Activated CD4-positive, alpha-beta T cell treated with anti-CD3 and anti-CD28 coated beads for 36 hours (primary cell): Measurements from ENCODE around the gene PARP14. TPM values are rescaled to one million over a fixed set of nuclear protein-coding genes. Genes with fewer than 3 reads are reported as not detected.
"Not testable (repeated sequence)": the region's sequence is repeated elsewhere in the genome, so short reads cannot be mapped to it uniquely, and the experiment has no call there.

Experiments used
- ATAC-seq: fragments of 200-7000 bp; cut with Tn5 transposase; one replicate; pipeline ENCODE4 v1.10.0; 2021; ENCODE audit warnings: mild to moderate bottlenecking, moderate library complexity
- CTCF ChIA-PET: fragments of 350-600 bp; sonication (Branson Sonifier 250); formaldehyde crosslinking; loops from one replicate; lab custom pipeline; 2021; ENCODE audit warnings: antibody characterized with exemption; lab: Charles Lee
- POLR2A ChIA-PET: fragments of 350-600 bp; sonication (Branson Sonifier 250); formaldehyde crosslinking; loops from one replicate; lab custom pipeline; 2021; ENCODE audit warnings: antibody characterized with exemption, inconsistent platforms; lab: Charles Lee
- DNase-seq: peaks from one replicate; pipeline ENCODE4 v3.0.0-alpha.2; 2020
- H3K27ac Mint-ChIP-seq: one replicate; pipeline ENCODE4 v1.8.0; 2021; ENCODE audit warnings: mixed read lengths
- H3K27me3 Mint-ChIP-seq: one replicate; pipeline ENCODE4 v1.8.0; 2021; ENCODE audit warnings: mixed read lengths
- H3K36me3 Mint-ChIP-seq: one replicate; pipeline ENCODE4 v1.8.0; 2021; ENCODE audit warnings: low read depth, mixed read lengths
- H3K4me1 Mint-ChIP-seq: one replicate; pipeline ENCODE4 v1.8.0; 2021; ENCODE audit warnings: mixed read lengths
- H3K4me3 Mint-ChIP-seq: one replicate; pipeline ENCODE4 v1.8.0; 2021; ENCODE audit warnings: mild to moderate bottlenecking, moderate library complexity, mixed read lengths
- H3K9me3 Mint-ChIP-seq: one replicate; pipeline ENCODE4 v1.8.0; 2021; ENCODE audit warnings: low read depth, mixed read lengths
- intact Hi-C, 2 experiments: fragments of 100-400 bp; cut with DNase I in 1 of 2; cut with micrococcal nuclease in 1 of 2; formaldehyde crosslinking; loops; one replicate each; pipeline versions ENCODE4 v1.14.2 to v1.15.1; 2022 to 2024; cut with DNase I, micrococcal nuclease
- total RNA-seq, 2 experiments: library from RNA; stranded (reverse); gene quantifications; one replicate each; pipeline ENCODE4 v1.2.3, GENCODE V29; 2021

Gene PARP14
- total RNA-seq, 2 experiments from 2014 or later: 51.6 to 57.9 TPM

DNA sequence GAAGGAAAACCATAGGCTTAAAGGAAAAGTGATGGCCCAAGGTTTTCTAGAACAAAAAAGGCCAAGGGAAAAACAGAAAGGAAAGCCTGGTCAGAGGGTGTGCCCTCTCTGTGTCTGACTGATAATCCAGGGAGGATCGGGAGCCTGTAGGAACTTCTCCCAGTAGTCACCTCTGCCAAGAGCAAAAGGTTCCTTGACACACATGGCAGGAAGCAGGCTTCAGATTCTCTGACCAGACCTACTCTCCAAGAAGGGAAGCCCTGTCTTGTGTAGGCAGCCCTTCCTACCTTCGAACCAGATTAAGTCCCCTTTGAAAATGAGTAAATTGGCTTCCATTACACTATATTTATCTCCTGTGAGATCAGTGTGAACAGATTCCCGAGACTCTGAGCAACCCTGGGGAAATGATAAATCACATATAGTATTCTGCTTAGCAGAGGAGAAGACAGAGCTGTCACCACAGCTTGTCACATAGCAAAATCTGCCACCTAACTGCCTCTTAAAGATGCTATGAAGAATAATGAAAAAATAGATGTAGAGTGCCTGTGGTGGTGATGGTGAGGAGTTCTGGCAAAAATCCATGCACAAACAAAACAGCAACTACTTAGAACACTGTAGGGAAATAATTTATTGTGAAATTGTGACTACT is 38.8 kb downstream of the PARP14 start:
- CTCF ChIA-PET: no interaction called here
- Mint-ChIP-seq H3K4me1 (no peaks in the 10 kb centered on the region), H3K4me3 (no peak overlapping the region), H3K27ac (no peak overlapping the region), H3K9me3 (no peaks in the 10 kb centered on the region), H3K27me3 (no peaks in the 10 kb centered on the region), H3K36me3 (peaks cover 59% of the 10 kb centered on the region)
- POLR2A ChIA-PET: no interaction called here
- DNase-seq (no peak), ATAC-seq (no peak)
- intact Hi-C loops: no loop called here

DNA sequence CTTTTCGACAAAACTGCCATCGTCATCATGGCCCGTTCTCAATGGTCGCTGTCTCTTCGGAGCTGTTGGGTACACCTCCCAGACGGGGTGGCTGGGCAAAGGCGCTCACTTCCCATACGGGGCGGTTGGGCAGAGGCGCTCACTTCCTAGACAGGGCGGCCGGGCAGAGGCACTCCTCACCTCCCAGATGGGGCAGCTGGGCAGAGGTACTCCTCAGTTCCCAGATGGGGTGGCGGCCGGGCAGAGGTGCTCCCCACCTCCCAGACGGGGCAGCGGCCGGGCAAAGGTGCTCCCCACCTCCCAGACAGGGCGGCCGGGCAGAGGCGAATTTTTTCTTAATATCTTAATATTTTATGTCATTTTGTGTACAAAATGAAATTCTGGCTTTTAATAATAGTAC is 44.5 kb downstream of the PARP14 start:
- peaks cover 57% of the 10 kb centered on the region for H3K36me3 Mint-ChIP-seq
- no peak overlapping the region for H3K4me3 Mint-ChIP-seq
- H3K9me3 Mint-ChIP-seq: peaks cover 4% of the 10 kb centered on the region
- DNase-seq (no peak), ATAC-seq (no peak)
- ChIA-PET CTCF (no interaction called here), POLR2A (no interaction called here)
- H3K27ac Mint-ChIP-seq: no peak overlapping the region
- no peaks in the 10 kb centered on the region for H3K27me3 Mint-ChIP-seq
- intact Hi-C loops: no loop called here
- H3K4me1 Mint-ChIP-seq: no peaks in the 10 kb centered on the region

DNA sequence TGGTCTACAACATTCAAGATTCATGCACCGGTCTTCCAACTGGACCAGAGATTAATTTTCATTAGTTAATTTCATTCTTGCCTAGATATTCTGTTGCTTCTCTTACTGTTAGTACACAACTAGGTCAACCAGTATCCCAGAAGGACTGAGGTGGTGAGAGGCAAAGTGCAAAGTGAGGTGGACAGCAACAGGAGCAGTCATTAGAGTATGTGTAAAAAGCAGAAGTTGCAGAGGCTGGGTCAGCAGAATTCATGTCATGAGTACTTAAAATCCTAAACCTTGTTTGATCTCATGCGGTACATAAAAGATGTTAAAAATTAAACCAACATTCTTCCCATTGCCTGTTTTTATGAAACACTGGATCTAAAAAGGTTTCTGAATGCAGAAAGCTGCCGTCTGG is 46.7 kb downstream of the PARP14 start:
- intact Hi-C loops: no loop called here
- Mint-ChIP-seq H3K4me1 (no peaks in the 10 kb centered on the region), H3K9me3 (peaks cover 4% of the 10 kb centered on the region), H3K27me3 (no peaks in the 10 kb centered on the region), H3K27ac (no peak overlapping the region), H3K36me3 (peaks cover 52% of the 10 kb centered on the region), H3K4me3 (no peak overlapping the region)
- POLR2A ChIA-PET: no interaction called here
- DNase-seq (no peak), ATAC-seq (no peak)
- CTCF ChIA-PET: interaction anchor here (0.7 kb wide), 1 partner anchor 334 kb away, joined by 3 read pairs; no protein-coding TSS in a partner anchor

DNA sequence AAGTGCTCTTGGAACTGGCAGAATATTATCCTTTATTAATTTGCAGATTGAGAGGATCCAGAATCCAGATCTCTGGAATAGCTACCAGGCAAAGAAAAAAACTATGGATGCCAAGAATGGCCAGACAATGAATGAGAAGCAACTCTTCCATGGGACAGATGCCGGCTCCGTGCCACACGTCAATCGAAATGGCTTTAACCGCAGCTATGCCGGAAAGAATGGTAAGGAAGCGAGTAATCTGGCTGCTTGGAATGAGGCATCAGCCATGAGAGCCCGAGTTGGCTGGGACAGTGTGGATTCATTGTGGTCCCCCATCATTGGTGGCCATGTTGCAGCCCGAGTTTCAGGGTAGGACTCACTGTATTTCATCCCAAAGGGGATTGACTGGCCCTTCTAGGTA is 47.1 kb downstream of the PARP14 start:
- Mint-ChIP-seq H3K4me1 (no peaks in the 10 kb centered on the region), H3K27me3 (no peaks in the 10 kb centered on the region), H3K9me3 (peaks cover 4% of the 10 kb centered on the region), H3K27ac (no peak overlapping the region), H3K4me3 (no peak overlapping the region), H3K36me3 (peaks cover 51% of the 10 kb centered on the region)
- intact Hi-C loops: no loop called here
- ChIA-PET POLR2A (no interaction called here), CTCF (interaction anchor here (0.7 kb wide), 1 partner anchor 335 kb away, joined by 3 read pairs; no protein-coding TSS in a partner anchor)
- ATAC-seq (no peak), DNase-seq (no peak)

DNA sequence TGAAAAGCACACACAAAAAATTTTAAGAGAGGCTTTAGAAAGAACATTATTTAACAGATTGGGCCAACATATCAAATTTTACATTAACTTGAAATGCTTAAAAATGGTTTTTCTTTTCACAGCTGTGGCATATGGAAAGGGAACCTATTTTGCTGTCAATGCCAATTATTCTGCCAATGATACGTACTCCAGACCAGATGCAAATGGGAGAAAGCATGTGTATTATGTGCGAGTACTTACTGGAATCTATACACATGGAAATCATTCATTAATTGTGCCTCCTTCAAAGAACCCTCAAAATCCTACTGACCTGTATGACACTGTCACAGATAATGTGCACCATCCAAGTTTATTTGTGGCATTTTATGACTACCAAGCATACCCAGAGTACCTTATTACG is 47.5 kb downstream of the PARP14 start:
- Mint-ChIP-seq H3K36me3 (peaks cover 51% of the 10 kb centered on the region), H3K9me3 (peaks cover 4% of the 10 kb centered on the region)
- no peak for ATAC-seq

DNA sequence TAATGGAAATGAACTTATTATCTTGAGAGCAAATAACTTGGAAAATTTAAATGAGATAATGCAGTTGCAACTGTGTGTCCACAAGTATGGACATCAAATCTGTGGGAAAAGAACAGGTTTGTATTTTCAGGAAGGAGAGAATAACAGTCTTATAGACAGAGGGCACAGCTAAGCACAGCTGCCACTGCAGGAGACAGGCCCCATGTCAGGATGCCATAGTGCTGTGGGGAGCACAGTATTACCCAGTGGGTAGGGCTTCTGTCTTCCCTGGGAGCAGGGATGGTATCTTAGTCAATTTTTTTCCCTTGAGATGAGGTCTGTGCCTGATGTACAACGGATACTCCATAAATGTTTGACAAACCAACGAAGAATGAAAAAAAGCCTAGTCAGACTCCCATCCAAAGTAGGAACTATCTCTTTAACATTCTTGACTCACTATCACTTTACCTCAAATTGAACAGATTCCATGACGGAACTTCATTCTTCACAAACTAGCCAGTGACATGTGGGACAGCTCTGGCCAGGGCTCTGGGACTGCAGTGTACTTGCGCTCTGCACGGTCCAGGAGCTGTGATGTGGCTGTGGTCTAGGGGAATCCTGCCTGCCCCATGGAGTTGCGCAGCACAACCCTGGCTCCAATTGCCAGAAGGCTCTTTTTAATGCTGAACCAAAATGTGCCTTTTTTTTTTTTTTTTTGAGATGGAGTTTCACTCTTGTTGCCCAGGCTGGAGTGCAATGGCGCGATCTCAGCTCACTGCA is 48.3 kb downstream of the PARP14 start:
- ATAC-seq (no peak), DNase-seq (no peak)
- intact Hi-C loops: no loop called here
- H3K27ac Mint-ChIP-seq: no peak overlapping the region
- no peak overlapping the region for H3K4me3 Mint-ChIP-seq
- H3K27me3 Mint-ChIP-seq: no peaks in the 10 kb centered on the region
- H3K4me1 Mint-ChIP-seq: no peaks in the 10 kb centered on the region
- ChIA-PET CTCF (interaction anchor here (0.7 kb wide), 1 partner anchor 20 kb away, joined by 3 read pairs; no protein-coding TSS in a partner anchor), POLR2A (no interaction called here)
- peaks cover 50% of the 10 kb centered on the region for H3K36me3 Mint-ChIP-seq
- peaks cover 4% of the 10 kb centered on the region for H3K9me3 Mint-ChIP-seq

More for the DNA sequence above, 47.5 kb downstream of the PARP14 start:
- ChIA-PET CTCF (no interaction called here), POLR2A (no interaction called here)
- no peak overlapping the region for H3K27ac Mint-ChIP-seq
- no peak for DNase-seq
- no peak overlapping the region for H3K4me3 Mint-ChIP-seq
- H3K27me3 Mint-ChIP-seq: no peaks in the 10 kb centered on the region
- intact Hi-C loops: no loop called here
- H3K4me1 Mint-ChIP-seq: no peaks in the 10 kb centered on the region

DNA sequence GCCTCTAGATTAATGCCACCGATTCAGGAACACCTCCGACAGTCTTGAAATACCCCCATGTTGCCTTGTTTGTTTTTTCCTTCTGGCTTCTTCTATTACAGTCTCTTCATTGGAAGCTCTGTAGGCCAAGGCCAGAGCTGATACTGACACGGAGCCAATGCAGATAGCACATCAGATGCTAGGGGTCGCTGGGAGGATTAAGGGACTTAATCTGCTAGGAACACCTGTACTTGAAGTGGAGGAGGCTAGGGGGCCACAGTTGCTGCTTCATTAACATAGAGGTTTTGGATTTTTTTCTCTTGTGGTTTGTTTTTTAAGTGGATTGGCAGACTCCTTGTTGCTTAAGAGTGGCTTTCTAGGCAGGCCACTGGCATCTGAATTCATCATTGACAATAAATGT is 49.6 kb downstream of the PARP14 start:
- ChIA-PET POLR2A (no interaction called here), CTCF (no interaction called here)
- peaks cover 48% of the 10 kb centered on the region for H3K36me3 Mint-ChIP-seq
- ATAC-seq: no peak
- no peaks in the 10 kb centered on the region for H3K27me3 Mint-ChIP-seq
- no peak overlapping the region for H3K4me3 Mint-ChIP-seq
- intact Hi-C loops: no loop called here
- no peak overlapping the region for H3K27ac Mint-ChIP-seq
- H3K9me3 Mint-ChIP-seq: peaks cover 4% of the 10 kb centered on the region
- no peaks in the 10 kb centered on the region for H3K4me1 Mint-ChIP-seq
- no peak for DNase-seq

DNA sequence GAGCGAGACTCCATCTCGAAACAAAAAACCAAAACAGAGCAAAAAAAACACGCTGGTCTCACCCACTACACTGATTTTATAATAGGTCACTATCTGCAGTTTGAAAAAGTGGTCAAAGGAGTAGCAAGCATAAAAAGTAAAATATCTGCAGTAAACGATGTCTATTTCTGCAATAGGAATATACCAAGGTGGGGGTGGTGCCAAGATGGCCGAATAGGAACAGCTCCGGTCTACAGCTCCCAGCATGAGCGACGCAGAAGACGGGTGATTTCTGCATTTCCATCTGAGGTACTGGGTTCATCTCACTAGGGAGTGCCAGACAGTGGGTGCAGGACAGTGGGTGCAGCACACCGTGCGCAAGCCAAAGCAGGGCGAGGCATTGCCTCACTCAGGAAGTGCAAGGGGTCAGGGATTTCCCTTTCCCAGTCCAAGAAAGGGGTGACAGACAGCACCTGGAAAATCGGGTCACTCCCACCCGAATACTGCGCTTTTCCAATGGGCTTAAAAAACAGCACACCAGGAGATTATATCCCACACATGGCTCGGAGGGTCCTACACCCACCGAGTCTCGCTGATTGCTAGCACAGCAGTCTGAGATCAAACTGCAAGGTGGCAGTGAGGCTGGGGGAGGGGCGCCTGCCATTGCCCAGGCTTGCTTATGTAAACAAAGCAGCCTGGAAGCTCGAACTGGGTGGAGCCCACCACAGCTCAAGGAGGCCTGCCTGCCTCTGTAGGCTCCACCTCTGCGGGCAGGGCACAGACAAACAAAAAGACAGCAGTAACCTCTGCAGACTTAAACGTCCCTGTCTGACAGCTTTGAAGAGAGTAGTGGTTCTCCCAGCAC is 52.3 kb downstream of the PARP14 start:
- CTCF ChIA-PET: interaction anchor here (0.6 kb wide), 1 partner anchor 54 kb away, joined by 3 read pairs; no protein-coding TSS in a partner anchor
- POLR2A ChIA-PET: interaction anchor here (0.6 kb wide), 1 partner anchor 300 kb away, joined by 10 read pairs; no protein-coding TSS in a partner anchor
- H3K27me3 Mint-ChIP-seq, H3K4me3 Mint-ChIP-seq, H3K27ac Mint-ChIP-seq, DNase-seq, H3K4me1 Mint-ChIP-seq, intact Hi-C loops, ATAC-seq, H3K9me3 Mint-ChIP-seq: not testable (repeated sequence)
- peaks cover 35% of the 10 kb centered on the region for H3K36me3 Mint-ChIP-seq

DNA sequence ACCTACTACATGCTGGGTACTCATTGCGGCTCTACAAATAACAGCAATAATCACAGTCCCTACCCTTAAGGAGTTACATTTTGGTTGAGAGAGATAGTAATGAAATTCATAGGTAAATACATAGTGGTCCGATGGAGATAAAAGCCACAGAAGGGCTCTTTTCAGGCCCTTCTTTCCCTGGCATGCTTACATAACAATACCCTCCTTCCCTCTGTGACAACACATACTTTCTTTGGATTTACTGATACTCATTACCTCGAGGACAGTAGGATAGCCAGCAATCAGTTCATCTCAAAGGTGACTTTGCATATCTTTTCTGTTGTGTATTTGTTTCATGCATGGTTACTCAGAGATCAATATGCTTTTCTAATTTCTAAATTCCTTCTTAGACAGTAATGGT is 58.5 kb downstream of the PARP14 start:
- Mint-ChIP-seq H3K27ac (no peak overlapping the region), H3K4me3 (no peak overlapping the region), H3K27me3 (no peaks in the 10 kb centered on the region), H3K9me3 (no peaks in the 10 kb centered on the region), H3K4me1 (no peaks in the 10 kb centered on the region), H3K36me3 (peaks cover 43% of the 10 kb centered on the region)
- ATAC-seq (no peak), DNase-seq (no peak)
- ChIA-PET POLR2A (interaction anchor here (0.7 kb wide), 1 partner anchor 52 kb away, joined by 3 read pairs; no protein-coding TSS in a partner anchor), CTCF (no interaction called here)
- intact Hi-C loops: no loop called here

DNA sequence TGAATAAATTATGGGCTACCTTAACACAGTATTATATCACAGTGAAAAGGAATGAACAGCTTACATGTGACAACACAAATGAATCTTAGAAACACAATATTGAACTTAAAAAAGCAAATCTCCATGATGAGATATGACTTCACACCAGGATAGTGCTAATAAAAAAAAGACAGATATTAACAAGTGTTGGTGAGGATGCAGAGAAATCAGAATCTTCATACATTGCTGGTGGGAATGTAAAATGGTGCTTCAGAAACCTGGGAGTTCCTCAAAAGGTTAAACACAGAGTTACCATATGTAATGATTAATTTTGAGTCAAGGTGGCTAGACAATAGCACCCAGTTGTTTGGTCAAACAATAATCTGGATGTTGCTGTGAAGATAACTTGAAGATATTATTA is 61.6 kb downstream of the PARP14 start:
- Mint-ChIP-seq H3K4me1 (no peaks in the 10 kb centered on the region), H3K9me3 (no peaks in the 10 kb centered on the region), H3K36me3 (peaks cover 47% of the 10 kb centered on the region), H3K27ac (no peak overlapping the region), H3K4me3 (no peak overlapping the region), H3K27me3 (no peaks in the 10 kb centered on the region)
- no peak for ATAC-seq
- intact Hi-C loops: no loop called here
- ChIA-PET POLR2A (no interaction called here), CTCF (no interaction called here)
- no peak for DNase-seq

DNA sequence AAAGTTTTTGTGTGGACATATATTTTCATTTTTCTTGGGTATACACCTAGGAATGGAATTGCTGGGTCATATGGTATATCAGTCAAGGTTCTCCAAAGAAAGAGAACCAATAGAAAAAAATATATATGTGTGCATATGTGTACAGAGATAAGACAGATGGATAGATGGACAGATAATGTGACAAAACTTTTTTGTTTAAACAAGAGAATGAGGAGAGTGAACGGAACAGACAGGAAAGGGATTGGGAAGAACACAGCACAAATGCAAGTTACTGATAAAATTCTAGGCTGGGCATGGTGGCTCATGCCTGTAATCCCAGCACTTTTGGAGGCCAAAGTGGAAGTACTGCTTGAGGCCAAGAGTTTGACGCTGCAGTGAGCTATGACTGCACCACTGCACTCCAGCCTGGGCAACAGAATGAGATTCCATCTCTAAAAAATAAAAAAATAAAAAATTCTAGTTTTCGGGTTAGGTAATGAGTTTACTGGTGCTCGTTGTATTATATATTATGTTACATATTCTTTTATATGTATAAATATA is 63.0 kb downstream of the PARP14 start:
- ChIA-PET POLR2A (no interaction called here), CTCF (interaction anchor here (2.6 kb wide), 1 partner anchor 11 kb away, joined by 11 read pairs; no protein-coding TSS in a partner anchor)
- H3K36me3 Mint-ChIP-seq: peaks cover 48% of the 10 kb centered on the region
- no peak for DNase-seq
- intact Hi-C loops: no loop called here
- no peaks in the 10 kb centered on the region for H3K9me3 Mint-ChIP-seq
- no peak overlapping the region for H3K27ac Mint-ChIP-seq
- no peaks in the 10 kb centered on the region for H3K4me1 Mint-ChIP-seq
- no peaks in the 10 kb centered on the region for H3K27me3 Mint-ChIP-seq
- ATAC-seq: no peak
- no peak overlapping the region for H3K4me3 Mint-ChIP-seq
